NCI-H2081 treated with DMSO at 0.1 percent for 48 hours (cell line): ENCODE results near the gene RPL18A.
"Not testable (repeated sequence)": the region's sequence is repeated elsewhere in the genome, so short reads cannot be mapped to it uniquely, and the experiment has no call there.

Experiments used
- DNase-seq: peaks from one replicate; lab custom pipeline; 2025; lab: John Stamatoyannopoulos, UW

RPL18A gene

DNA sequence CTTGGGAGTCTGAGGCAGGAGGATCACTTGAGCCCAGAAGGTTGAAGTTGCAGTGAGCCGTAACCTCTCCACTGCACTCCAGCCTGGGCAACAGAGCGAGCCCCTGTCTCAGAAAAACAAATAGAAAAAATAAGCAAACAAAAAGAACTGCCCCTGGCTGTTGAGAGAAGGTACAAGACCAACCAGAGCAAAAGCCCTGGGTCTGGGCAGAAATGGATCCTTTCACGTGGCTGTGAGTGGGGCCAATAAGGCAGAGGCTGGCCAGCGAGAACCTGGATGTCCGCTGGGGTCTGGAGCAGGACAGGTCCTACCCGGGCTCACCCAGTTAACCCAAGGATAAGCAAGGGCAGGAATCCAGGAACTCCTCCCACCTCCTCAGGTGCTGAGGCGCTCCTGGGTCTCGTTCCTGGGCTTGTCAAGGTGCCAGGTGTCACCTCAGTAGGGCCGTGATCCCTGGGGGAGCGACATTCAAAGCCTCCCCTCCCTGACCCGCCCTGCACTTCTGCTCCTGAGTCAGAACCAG lies 7.3 kb downstream of the RPL18A start:
- no peak for DNase-seq

DNA sequence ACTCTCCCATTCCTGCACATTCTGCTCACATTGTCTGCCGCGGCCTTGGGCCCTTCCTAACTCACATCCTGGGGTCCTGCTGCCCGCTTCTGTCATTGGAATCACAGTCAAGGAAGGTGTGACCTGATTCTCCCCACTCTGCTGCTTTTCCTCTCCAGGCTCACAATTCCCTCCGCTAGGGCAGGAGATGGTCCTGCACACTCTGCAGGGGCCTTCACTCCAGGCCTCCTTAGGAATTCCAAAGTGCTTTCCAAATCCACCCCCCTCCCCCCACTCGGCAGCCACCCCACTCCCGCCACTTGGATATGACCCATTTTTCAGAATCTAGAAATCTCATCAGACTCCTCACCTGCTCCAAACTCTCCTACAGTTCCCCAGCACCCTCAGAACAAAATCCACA lies 9.0 kb downstream of the RPL18A start:
- no peak for DNase-seq

DNA sequence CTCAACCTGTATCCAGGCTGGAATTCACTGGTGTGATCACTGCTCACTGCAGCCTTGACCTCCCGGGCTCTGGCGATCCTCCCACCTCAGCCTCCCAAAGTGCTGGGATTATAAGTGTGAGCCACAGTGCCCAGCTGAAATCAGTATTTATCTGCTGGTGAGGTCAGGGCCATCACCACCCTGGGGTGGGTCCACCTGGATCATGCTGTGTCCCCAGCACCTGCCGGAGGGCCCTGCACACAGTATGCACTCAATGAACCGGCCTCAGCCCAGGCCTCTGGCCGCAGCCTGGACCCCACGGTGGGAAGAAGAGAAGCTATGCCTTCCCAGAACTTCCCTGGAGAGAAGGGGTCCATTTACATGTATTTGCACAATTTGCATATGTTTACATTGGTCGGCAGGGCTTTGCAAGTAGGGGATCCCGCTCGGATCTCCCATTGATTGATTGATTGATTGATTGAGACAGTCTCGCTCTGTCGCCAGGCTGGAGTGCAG lies 9.5 kb downstream of the RPL18A start:
- DNase-seq: no peak

DNA sequence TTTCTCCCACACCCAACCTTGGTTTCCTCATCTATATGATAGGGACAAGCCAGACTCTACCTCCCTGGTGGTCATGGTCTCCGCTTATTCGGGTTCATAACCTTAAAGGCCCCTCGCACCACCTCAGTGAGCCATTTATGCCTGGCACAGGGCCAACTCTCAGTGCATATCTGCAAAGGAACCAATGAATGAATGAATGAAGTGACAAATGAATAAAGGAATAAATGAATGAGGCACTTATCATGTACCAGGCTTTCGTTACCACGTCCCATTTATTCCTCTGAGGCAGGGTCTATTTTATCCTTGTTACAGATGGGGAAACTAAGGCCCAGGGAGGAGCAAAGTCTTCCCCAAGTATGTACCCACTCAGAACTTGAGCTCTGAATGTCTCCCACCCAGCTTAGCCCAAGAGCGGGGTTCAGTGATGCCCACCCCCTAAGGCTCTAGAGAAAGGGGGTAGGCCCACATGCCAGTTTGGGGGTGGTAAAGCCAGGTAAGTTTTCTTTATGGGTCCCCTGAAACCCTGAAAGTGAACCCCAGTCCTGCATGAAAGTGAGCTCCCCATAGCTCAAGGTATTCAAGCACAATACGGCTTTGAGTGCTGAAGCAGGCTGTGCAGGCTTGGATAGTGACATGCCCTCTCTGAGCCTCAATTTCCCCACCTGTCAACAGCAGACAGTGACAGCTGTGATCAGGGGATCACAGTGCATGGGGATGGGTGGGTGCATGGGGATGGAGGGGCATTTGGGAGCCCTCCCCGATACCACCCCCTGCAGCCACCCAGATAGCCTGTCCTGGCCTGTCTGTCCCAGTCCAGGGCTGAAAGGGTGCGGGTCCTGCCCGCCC lies 11.5 kb downstream of the RPL18A start:
- DNase-seq: no peak

DNA sequence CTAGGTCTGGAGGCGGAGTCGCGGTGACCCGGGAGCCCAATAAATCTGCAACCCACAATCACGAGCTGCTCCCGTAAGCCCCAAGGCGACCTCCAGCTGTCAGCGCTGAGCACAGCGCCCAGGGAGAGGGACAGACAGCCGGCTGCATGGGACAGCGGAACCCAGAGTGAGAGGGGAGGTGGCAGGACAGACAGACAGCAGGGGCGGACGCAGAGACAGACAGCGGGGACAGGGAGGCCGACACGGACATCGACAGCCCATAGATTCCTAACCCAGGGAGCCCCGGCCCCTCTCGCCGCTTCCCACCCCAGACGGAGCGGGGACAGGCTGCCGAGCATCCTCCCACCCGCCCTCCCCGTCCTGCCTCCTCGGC lies 12.2 kb downstream of the RPL18A start, which contains the start of gene SLC5A5:
TSS of gene SLC5A5 (plus strand) at position 68 of the 373 bp plus-strand sequence. CDS start 375 bp downstream, outside the sequence.
- DNase-seq: no peak

DNA sequence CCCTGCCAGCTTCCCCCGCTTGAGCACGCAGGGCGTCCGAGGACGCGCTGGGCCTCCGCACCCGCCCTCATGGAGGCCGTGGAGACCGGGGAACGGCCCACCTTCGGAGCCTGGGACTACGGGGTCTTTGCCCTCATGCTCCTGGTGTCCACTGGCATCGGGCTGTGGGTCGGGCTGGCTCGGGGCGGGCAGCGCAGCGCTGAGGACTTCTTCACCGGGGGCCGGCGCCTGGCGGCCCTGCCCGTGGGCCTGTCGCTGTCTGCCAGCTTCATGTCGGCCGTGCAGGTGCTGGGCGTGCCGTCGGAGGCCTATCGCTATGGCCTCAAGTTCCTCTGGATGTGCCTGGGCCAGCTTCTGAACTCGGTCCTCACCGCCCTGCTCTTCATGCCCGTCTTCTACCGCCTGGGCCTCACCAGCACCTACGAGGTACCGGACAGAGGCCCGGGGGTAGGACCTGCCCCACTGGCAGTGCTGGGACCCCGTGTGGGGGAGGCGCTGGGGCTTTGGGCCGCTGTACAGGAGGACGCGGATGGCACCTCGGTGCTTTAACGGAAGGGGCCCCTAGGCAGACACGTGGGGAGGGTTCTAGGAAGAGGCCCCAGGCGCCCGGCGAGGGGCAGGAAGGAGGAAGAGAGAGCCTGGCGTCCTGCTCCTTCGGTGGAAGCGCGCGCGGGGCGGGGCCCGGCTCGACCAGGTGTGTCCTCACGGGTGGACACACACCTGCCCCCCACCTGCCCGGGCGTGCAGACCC lies 12.7 kb downstream of the RPL18A start:
- no peak for DNase-seq

DNA sequence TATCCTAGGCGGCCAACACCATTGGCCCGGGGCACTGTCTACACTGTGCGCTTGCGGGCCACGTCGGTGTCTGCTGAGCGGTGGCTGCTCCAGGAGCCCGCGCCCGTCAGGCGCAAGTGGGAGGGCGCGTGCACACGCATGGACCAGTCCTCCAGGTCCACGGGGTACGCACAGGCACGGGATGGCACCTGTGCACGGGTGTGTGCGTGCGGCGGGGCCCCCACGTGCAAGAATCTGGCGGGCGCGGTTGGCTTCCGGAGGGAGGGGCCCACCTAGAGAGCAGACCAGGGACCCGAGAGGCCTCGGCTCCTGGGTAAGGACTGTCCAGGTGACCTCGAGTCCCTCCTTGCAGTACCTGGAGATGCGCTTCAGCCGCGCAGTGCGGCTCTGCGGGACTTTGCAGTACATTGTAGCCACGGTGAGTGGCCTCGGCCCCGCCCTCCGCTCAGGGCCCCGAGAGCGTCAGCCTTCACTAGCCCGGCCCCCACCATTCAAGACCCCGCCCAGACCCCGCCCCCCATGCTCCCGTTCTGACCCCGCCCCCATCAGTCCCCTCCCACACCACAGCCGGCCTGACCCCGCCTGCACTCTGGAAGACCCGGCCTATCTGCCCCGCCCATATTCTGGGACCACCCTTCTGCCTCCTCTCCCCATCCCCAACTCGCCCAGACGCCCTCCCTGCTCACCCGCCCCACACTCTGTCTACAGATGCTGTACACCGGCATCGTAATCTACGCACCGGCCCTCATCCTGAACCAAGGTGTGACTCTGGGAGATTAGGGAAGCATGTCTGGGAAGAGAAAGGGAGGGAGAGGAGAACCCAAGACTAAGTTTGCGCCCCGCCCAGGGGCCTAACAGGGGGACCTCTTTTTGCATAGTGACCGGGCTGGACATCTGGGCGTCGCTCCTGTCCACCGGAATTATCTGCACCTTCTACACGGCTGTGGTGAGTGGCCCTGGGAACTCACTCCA lies 14.4 kb downstream of the RPL18A start:
- DNase-seq: no peak

DNA sequence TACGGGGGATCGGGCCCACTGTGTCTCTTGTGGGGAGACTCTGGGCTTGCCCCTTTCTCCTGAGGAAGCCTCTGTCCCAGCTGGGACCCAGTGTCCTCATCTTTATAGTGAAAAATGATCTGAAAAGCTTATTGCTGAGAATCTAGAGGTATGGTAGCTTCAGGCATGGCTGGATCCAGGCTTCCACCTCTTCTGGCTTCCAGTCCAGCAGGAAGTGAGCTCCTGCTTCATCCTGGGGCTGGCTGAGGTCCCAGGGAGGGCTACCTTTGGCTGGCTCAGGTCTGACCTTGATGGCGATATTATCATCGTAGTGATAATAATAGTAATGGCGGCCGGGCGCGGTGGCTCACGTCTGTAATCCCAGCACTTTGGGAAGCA lies 15.0 kb downstream of the RPL18A start:
- no peak for DNase-seq

DNA sequence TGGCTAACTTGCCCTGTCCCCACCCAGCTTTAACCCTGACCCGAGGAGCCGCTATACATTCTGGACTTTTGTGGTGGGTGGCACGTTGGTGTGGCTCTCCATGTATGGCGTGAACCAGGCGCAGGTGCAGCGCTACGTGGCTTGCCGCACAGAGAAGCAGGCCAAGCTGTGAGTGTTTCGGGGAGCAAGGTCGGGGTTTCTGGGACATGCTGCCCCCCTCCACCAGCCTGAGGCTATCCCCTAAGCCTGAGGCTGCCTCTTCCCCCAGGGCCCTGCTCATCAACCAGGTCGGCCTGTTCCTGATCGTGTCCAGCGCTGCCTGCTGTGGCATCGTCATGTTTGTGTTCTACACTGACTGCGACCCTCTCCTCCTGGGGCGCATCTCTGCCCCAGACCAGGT lies 18.0 kb downstream of the RPL18A start:
- DNase-seq: no peak

DNA sequence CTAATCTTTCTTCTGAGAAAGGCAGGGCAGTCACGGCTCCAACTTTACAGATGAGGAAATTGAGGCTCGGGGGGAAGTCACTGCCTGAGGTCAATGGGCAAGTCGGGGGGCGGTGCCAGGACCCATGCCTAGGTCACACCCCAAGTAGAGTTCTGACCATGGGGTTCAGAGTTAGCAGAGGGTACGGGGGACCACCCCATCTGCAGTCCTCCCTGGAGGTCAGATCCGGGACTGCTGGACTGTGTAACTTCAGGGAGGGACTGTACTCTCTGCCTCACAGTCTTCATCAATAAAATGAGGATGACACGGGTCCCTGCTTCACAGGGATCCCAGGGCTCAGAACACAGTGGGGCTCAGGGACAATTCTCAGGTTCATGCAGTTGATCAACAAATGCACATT lies 19.8 kb downstream of the RPL18A start:
- no peak for DNase-seq

DNA sequence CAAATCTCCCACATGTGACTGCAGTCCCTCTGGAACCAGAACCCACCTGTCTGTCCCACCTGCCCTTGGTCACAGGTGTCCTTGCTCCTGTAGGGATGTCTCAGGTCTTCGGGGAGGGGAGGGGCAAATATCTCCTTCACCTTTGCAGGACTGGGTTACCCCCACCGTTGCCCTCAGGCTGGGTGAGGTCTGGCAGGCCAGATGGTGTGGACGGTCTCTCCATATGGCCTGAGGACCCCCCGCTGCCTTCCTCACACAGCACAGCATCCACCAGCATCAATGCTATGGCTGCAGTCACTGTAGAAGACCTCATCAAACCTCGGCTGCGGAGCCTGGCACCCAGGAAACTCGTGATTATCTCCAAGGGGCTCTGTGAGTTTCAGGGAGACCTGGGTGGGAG lies 22.0 kb downstream of the RPL18A start:
- no peak for DNase-seq

DNA sequence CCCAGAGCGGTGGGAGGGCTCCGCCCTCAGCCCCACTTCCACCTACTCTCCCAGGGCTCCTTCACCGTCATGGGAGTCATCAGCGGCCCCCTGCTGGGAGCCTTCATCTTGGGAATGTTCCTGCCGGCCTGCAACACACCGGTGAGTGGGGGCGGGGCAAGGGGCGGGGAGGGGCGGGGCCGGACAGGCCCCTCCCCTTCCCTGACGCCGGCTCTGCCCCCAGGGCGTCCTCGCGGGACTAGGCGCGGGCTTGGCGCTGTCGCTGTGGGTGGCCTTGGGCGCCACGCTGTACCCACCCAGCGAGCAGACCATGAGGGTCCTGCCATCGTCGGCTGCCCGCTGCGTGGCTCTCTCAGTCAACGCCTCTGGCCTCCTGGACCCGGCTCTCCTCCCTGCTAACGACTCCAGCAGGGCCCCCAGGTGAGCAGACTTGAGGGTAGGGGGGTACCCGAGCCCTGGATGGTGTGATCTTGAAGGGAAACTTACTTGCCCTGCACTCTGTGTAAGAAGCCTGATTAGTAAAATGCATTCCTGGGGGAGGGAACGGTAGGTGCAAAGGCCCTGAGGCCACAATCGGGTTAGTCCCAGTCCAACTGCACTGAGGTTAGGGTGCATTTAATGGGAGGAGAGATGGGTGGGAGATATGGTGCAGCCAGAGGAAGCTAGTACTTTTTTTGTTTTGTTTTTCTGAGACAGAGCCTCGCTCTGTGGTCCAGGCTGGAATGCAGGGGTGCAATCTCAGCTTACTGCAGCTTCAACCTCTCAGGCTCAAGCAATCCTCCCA lies 24.1 kb downstream of the RPL18A start:
- no peak for DNase-seq

DNA sequence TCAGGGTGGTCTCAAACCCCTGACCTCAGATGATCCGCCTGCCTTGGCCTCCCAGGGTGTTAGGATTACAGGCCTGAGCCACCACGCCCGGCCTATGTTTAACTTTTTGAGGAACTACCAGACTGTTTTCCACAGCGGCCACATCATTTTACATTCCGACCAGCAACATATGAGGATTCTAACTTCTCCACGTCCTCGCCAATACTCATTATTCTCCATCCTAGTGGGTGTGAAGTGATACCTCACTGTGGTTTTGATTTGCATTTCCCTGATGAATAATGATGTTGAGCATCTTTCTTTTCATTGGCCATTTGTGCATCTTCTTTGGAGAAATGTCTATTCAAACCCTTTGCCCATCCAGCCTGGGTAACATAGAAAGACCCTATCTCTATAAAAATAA lies 26.8 kb downstream of the RPL18A start:
- DNase-seq: no peak

DNA sequence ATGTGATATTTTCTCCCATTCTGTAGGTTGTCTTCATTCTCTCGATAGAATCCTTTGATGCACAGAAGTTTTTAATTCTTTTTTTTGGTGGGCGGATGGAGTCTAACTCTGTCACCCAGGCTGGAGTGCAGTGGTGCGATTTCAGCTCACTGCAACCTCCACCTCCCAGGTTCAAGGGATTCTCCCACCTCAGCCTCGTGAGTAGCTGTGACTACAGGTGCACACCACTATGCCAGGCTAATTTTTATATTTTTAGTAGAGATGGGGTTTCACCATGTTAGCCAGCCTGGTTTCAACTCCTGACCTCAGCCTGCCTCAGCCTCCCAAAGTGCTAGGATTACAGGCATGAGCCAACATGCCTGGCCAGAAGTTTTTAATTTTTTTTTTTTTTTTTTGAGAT lies 27.5 kb downstream of the RPL18A start:
- not testable (repeated sequence) for DNase-seq

DNA sequence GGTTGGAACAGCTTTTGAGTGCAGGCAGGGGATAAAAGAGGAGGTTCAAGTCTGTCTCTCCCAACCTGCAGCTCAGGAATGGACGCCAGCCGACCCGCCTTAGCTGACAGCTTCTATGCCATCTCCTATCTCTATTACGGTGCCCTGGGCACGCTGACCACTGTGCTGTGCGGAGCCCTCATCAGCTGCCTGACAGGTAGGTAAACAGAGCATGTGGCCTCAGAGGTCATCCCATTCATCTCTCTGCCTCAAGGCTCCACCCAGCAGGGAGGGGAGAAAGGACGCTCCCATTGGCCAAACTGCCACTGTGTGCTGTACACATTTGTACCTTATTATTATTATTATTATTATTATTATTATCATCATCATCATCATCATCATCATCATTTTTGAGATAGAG lies 28.6 kb downstream of the RPL18A start:
- DNase-seq: no peak

DNA sequence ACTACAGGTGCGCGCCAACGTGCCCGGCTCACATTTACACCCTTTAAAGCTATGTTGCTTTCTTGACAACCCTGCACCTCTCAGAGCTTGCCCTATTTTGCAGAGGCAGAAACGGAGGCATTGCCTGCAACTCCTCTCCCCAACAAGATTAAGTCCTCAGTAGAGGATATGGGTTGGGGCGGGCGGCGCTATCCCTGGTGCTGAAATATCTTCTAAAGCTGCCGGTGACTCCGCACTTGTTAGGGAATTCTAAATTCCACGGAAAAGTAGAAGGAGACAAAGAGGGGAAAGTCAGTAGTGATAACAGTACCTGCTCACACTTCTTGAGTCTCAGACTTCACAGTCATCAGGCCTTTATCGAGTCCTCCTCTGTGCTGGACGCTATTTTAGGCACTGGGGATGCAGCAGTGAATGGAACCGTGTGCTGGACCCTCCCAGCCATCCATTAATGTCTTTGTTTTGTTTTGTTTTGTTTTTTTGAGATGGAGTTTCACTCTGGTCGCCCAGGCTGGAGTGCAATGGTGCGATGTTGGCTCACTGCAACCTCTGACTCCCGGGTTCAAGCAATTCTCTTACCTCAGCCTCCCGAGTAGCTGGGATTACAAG lies 30.0 kb downstream of the RPL18A start:
- no peak for DNase-seq

DNA sequence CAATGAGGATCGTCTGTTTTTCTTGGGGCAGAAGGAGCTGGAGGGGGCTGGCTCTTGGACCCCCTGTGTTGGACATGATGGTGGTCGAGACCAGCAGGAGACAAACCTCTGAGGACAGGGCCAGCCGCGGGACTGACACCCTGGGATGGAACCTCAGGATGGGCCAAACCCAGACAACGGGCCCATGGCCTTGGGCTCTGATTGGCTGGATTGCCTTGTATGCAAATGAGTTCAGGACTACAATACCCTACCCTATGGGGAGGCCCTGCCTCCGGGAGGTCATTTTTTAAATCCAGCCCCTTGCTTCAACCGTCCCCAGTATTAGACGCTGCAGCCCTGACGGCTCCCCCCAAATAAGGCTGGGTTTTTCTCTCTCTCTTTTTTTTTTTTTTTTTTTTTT lies 34.1 kb downstream of the RPL18A start:
- DNase-seq: no peak

DNA sequence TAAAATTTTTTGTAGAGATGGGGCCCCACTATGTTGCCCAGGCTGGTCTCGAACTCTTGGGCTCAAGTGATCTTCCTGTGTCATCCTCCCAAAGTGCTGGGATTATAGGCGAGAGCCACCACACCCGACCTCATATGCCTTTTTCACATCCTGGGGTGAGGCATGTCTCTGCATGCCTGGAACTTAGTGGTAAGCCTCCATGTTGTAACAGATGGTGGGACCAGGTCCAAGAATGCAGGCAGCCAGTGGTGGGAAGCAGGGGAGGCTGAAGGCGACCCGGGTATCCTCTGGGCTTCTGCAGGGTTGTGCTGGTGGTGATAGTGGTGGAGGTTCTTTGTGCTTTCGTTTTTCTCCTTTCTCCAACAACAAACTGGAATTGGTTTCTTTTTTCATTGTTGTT lies 43.0 kb downstream of the RPL18A start:
- no peak for DNase-seq

DNA sequence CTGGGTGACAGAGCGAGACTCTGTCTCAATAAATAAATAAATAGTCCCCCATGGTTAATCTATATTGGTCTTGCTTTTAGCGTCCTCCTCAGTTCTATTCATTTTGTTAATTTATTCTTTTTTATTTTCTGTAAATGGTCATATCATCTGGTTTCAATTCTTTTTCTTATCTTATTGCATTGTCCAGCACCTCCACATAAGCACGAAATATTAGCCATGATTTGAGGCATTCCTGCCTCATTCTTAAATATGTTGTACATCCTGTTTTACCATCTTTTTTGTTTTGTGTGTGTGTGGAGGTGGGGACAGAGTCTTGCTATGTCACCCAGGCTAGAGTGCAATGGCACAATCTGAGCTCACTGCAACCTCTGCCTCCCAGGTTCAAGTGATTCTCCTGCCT lies 48.5 kb downstream of the RPL18A start:
- no peak for DNase-seq

DNA sequence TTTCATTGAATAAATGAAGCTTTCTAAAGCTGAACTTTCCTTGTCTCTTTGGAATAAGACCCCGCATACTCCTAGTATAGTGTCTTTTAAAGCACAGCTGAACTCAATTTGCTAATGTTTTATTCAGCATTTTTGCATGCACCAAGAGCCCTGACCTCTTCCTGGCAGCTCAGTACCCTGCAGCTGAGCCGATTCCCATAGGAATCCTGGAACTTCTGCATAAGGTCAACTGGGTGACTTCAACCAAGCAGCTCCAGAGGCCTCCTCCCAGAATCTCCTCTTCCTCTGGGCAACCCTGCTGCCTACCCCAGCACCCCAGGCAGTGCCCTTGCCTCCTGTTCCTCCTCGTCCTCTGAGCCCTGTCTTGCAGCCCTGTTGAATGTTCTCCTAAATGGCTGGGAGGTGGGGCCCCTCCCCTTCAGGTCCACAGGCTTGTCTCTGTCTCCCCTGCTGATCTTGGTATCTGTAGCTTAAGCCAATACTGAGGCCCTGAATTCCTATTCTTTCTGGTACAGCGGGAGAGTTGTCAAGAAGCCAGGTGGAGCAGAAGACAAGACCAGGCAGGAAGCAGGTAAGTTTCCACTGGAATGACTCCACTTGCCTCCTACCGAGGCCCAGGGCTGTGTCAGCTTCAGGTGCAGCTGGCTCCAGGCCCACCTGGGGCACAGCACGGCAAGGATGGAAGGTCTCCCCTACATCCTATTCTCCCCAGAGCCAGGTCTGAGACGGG lies 49.5 kb downstream of the RPL18A start:
- no peak for DNase-seq
